GM21447 (cell line): ENCODE results near the gene PCDHGA7.
A peak's percentile ranks its signal among the peaks of the same experiment; 100 is the strongest.
"Not testable (repeated sequence)": the region's sequence is repeated elsewhere in the genome, so short reads cannot be mapped to it uniquely, and the experiment has no call there.

Experiments used
- ATAC-seq: cut with Tn5 transposase; IDR thresholded peaks from one replicate; pipeline ENCODE4 v1.9.1; 2021; ENCODE audit not compliant: unreplicated experiment

PCDHGA7 gene

GRCh38 chr5:141397756-141398551, 15.4 kb downstream of the PCDHGA7 start, which contains the start of gene PCDHGB5:
PCDHGB5 (plus strand) TSS chr5:141397947; CDS start chr5:141398128, 181 bp downstream.
- ATAC-seq: peak; percentile 73

GRCh38 chr5:141398608-141399007, 16.1 kb downstream of the PCDHGA7 start:
- no peak for ATAC-seq

GRCh38 chr5:141399555-141400258, 17.2 kb downstream of the PCDHGA7 start:
- ATAC-seq: no peak

GRCh38 chr5:141402553-141403243, 20.2 kb downstream of the PCDHGA7 start, which contains the start of gene PCDHGA9:
PCDHGA9 (plus strand) TSS chr5:141402778; CDS start chr5:141402953, 175 bp downstream.
- no peak for ATAC-seq

DNA sequence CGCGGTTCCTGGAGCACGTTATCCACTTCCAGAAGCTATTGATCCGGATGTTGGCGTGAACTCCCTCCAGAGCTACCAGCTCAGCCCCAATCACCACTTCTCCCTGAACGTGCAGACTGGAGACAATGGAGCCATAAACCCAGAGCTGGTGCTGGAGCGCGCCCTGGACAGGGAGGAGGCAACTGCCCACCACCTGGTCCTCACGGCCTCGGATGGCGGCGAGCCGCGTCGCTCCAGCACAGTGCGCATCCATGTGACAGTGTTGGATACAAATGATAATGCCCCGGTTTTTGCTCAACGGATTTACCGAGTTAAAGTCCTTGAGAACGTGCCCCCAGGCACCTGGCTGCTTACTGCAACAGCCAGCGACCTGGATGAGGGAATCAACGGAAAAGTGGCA, 20.8 kb downstream of the PCDHGA7 start:
- no peak for ATAC-seq

- ATAC-seq: not testable (repeated sequence)
Measured at GRCh38 chr5:141407790-141408505, 25.4 kb downstream of the PCDHGA7 start, which contains the start of gene PCDHGB6. PCDHGB6 (plus strand) TSS chr5:141408021; CDS start chr5:141408203, 182 bp downstream.

DNA sequence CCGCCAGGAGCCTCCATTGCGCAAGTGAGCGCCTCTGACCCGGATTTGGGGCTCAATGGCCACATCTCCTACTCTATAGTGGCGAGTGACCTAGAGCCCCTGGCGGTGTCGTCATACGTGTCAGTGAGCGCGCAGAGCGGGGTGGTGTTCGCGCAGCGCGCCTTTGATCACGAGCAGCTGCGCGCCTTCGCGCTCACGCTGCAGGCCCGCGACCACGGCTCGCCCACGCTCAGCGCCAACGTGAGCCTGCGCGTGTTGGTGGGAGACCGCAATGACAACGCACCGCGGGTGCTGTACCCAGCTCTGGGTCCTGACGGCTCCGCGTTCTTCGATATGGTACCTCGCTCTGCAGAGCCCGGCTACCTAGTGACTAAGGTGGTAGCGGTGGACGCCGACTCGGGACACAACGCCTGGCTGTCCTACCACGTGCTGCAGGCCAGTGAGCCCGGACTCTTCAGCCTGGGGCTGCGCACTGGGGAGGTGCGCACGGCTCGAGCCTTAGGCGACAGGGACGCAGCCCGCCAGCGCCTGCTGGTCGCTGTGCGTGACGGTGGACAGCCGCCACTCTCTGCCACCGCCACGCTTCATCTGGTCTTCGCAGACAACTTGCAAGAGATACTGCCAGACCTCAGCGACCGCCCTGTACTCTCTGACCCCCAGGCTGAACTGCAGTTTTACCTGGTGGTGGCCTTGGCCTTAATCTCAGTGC, 27.2 kb downstream of the PCDHGA7 start:
- ATAC-seq: no peak

- ATAC-seq: no peak
Measured at GRCh38 chr5:141411575-141411974, 29.0 kb downstream of the PCDHGA7 start.

DNA sequence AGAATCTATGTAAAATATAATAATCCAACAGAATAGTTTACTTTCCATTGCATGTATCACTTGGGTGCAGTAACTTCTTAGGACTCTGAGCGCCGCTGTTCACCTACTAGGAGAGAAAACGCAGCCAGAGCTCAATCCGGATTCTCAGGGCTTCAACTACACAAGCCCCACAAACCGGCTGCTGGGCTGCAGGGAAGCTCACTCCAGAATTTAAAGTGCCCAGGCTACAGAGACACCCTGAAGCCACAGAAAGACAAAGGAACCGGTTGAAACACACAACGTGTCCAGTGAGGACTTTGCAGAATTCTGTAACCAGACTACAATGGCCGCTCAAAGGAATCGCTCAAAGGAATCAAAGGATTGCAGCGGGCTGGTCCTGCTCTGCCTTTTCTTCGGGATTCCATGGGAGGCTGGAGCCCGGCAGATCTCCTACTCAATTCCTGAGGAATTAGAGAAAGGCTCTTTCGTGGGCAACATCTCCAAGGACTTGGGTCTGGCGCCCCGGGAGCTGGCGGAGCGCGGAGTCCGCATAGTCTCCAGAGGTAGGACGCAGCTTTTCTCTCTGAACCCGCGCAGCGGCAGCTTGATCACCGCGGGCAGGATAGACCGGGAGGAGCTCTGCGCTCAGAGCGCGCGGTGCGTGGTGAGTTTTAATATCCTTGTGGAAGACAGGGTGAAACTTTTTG, 30.5 kb downstream of the PCDHGA7 start, which contains the start of gene PCDHGA10:
PCDHGA10 (plus strand) TSS at position 134 of the 686 bp plus-strand sequence; CDS start at position 323, 189 bp downstream.
- ATAC-seq: peak; percentile 70

DNA sequence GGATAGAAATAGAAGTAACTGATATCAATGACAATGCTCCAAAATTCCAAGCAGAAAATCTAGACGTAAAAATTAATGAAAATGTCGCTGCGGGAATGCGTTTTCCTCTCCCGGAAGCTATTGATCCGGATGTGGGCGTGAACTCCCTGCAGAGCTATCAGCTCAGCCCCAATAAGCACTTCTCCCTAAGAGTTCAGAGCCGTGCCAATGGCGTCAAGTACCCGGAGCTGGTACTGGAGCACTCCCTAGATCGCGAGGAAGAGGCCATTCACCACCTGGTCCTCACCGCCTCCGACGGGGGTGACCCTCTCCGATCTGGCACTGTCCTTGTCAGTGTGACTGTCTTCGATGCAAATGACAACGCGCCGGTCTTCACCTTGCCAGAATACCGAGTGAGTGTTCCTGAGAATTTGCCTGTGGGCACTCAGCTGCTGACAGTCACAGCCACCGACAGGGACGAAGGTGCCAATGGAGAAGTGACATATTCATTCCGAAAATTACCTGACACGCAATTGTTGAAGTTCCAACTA, 31.1 kb downstream of the PCDHGA7 start:
- ATAC-seq: no peak

GRCh38 chr5:141414548-141415274, 32.2 kb downstream of the PCDHGA7 start:
- not testable (repeated sequence) for ATAC-seq

GRCh38 chr5:141415275-141415618, 32.7 kb downstream of the PCDHGA7 start:
- ATAC-seq: not testable (repeated sequence)

DNA sequence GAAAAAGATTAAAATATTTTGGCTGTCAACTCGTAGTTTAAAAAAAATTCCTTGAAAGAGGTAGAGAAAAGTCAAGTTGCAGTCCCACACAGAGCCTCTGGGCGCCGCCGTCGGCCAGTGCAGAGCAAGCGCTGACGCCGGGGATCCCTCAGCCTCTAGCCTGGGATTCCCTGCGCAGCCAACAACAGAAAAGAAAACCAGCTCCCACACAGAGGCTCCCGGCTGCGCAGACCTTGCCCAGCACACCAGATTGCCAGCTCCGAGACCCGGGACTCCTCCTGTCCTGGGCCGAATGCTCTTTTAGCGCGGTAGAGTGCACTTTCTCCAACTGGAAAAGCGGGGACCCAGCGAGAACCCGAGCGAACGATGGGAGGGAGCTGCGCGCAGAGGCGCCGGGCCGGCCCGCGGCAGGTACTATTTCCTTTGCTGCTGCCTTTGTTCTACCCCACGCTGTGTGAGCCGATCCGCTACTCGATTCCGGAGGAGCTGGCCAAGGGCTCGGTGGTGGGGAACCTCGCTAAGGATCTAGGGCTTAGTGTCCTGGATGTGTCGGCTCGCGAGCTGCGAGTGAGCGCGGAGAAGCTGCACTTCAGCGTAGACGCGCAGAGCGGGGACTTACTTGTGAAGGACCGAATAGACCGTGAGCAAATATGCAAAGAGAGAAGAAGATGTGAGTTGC, 35.1 kb downstream of the PCDHGA7 start, which contains the start of gene PCDHGB7:
PCDHGB7 (plus strand) TSS at position 184 of the 679 bp plus-strand sequence; CDS start at position 367, 183 bp downstream.
- ATAC-seq: peak; percentile 56

DNA sequence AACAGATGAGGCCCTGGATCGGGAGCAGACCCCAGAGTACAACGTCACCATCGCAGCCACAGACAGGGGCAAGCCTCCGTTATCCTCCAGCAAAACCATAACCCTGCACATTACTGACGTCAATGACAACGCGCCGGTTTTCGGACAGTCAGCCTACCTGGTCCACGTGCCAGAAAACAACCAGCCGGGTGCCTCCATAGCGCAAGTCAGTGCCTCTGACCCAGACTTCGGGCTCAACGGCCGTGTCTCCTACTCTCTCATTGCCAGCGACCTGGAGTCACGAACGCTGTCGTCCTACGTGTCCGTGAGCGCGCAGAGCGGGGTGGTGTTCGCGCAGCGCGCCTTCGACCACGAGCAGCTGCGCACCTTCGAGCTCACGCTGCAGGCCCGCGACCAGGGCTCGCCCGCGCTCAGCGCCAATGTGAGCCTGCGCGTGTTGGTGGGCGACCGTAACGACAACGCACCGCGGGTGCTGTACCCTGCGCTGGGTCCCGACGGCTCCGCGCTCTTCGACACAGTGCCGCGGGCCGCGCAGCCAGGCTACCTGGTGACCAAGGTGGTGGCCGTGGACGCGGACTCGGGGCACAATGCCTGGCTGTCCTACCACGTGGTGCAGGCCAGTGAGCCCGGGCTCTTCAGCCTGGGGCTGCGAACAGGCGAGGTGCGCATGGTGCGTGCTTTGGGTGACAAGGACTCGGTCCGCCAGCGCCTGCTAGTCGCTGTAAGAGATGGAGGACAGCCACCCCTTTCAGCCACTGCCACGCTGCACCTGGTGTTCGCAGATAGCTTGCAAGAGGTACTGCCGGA, 36.7 kb downstream of the PCDHGA7 start:
- no peak for ATAC-seq

DNA sequence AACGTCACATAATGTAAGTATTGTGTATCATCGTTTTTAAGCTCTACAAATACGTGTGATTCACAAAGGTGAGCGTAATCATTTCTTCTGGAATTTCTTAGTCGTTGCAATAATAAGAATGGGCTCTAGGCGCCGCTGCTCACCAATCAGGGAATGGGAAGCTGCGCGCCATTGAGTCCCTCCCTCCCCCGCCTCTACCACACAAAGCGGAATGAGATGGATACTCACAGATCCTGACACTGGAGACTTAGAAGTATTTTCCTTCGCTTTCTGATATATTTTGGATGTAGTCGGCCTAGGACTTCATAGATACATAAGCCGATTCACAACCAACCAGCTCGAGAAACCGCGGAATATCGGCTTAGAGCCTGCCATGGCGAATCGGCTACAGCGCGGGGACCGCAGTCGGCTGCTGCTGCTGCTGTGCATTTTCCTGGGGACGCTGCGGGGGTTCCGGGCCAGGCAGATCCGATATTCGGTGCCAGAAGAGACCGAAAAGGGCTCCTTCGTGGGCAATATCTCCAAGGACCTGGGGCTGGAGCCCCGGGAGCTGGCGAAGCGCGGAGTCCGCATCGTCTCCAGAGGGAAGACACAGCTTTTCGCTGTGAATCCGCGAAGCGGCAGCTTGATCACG, 38.4 kb downstream of the PCDHGA7 start, which contains the start of gene PCDHGA11:
PCDHGA11 (plus strand) TSS at position 197 of the 634 bp plus-strand sequence; CDS start at position 374, 177 bp downstream.
- ATAC-seq: no peak

- ATAC-seq: no peak
Measured at GRCh38 chr5:141421489-141421855, 38.9 kb downstream of the PCDHGA7 start.
